ENCODE data around the gene C19orf67. TPM values are rescaled to one million over a fixed set of nuclear protein-coding genes. Genes with fewer than 3 reads are reported as not detected.

Gene C19orf67
- total RNA-seq, 1 experiment from 2014 or later: 0.39 TPM

- Mint-ChIP-seq H3K4me3 (no peak overlapping the region), H3K9me3 (no peaks in the 10 kb centered on the region), H3K4me1 (peaks cover 5 to 7% of the 10 kb centered on the region in 2 experiments; a peak in 3 of 4 replicates), H3K27me3 (ENCODE audit: low read depth) (no peaks in the 10 kb centered on the region), H3K27ac (no peak overlapping the region; a peak in 1 of 7 replicates), H3K36me3 (ENCODE audit: insufficient read depth in 1 of 3, low read depth in 3 of 3) (peaks cover 0 to 8% (median 3%) of the 10 kb centered on the region in 3 experiments; a peak in 4 of 7 replicates)
- Histone ChIP-seq H2BK20ac (ENCODE audit: low read depth, low read length, poor library complexity, severe bottlenecking) (no peak overlapping the region), H2BK12ac (ENCODE audit: insufficient read length, low read depth, low read length) (no peak overlapping the region), H4K8ac (replicated peaks; ENCODE audit: insufficient read length, low read depth, low read length) (no peak overlapping the region), H3K9me3 (ENCODE audit: control insufficient read depth, low read depth, low read length) (no peaks in the 10 kb centered on the region), H4K5ac (ENCODE audit: insufficient read length, low read depth, low read length) (no peak overlapping the region), H3K9ac (ENCODE audit: extremely low read depth, insufficient read length, low read length) (no peak overlapping the region), H3T11ph (ENCODE audit: low read length) (no peak overlapping the region), H3K18ac (ENCODE audit: insufficient read length, low read depth, low read length) (no peak overlapping the region), H3K4me2 (ENCODE audit: insufficient read depth, insufficient read length, low read length) (no peak overlapping the region), H3K14ac (ENCODE audit: insufficient read depth, low read length) (no peak overlapping the region), H3K56ac (ENCODE audit: insufficient read length, low read depth, low read length) (no peak overlapping the region), H3K4me1 (ENCODE audit: insufficient read depth, low read length) (no peaks in the 10 kb centered on the region), H3K27ac (ENCODE audit: insufficient read length, low read depth, low read length) (no peak overlapping the region), H3K23me2 (ENCODE audit: insufficient read length, low read depth, low read length, poor library complexity, severe bottlenecking) (no peaks in the 10 kb centered on the region), H3K4ac (ENCODE audit: low read depth, low read length) (no peak overlapping the region), H2BK120ac (ENCODE audit: low read depth, low read length, poor library complexity, severe bottlenecking) (no peak overlapping the region), H3K79me1 (ENCODE audit: insufficient read depth, low read depth, low read length, poor library complexity, severe bottlenecking) (no peaks in the 10 kb centered on the region), H2BK15ac (ENCODE audit: low read depth, low read length) (no peak overlapping the region), H4K20me1 (ENCODE audit: control insufficient read depth, insufficient read depth, insufficient read length) (no peaks in the 10 kb centered on the region), H2AFZ (ENCODE audit: low read length) (no peak overlapping the region), H2AK5ac (ENCODE audit: insufficient read length, low read length) (no peak overlapping the region), H3K23ac (ENCODE audit: insufficient read length, low read depth, low read length) (no peak overlapping the region), H4K91ac (ENCODE audit: insufficient read length, low read depth, low read length) (no peak overlapping the region), H2BK5ac (ENCODE audit: insufficient read length, low read length) (no peak overlapping the region), H3K27me3 (ENCODE audit: insufficient read depth, low read length) (no peaks in the 10 kb centered on the region), H3K79me2 (ENCODE audit: insufficient read depth, low read length) (no peaks in the 10 kb centered on the region)
- WGBS (ENCODE audit: extremely low coverage, insufficient read length, low lambda C conversion rate): no CpG with 5 or more reads among the region's 7 CpGs
- DNase-seq: no peak
- TF ChIP-seq CTCF (conservative IDR thresholded peaks at IDR 0.05): no peak
These were observed 46.4 kb downstream of the C19orf67 start for GRCh38 chr19:14039181-14039580.

Data from H9 (cell line).